ENCODE data around the gene MBTD1. TPM values are rescaled to one million over a fixed set of nuclear protein-coding genes. Genes with fewer than 3 reads are reported as not detected.
"Not testable (repeated sequence)": the region's sequence is repeated elsewhere in the genome, so short reads cannot be mapped to it uniquely, and the experiment has no call there.

The MBTD1 gene
- total RNA-seq, 1 experiment from 2014 or later, result 20.4 TPM

DNA sequence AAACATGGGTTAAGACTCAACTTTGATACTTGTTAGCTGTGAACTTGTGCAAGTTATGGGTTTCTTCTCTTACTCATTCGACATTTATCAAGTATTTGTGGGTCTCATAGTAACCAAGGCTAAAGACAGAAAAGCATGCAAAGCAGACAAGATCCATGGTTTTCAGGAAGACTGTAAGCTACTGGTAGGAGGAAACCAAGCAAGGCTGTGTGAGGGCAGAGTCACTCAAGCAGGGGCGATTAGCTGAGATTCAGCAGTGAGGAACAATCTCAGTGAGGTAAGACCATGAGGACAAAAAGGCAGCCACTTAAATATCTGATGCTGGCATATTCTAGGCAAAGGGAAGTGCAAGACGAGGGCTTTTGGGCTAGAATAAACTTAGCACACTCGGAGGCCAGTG lies 29.5 kb downstream of the MBTD1 start:
- intact Hi-C loops (cut with micrococcal nuclease; ENCODE audit: unreplicated experiment), result no loop called here
- H4K20me1 ChIP-seq (ENCODE audit: insufficient read depth), result peaks cover 55% of the 10 kb centered on the region
- DNase-seq, result no peak
- H3K9me2 ChIP-seq (ENCODE audit: insufficient read depth), result no peaks in the 10 kb centered on the region
- H3K4me2 ChIP-seq, result no peak overlapping the region
- no peak overlapping the region for H3K27ac ChIP-seq
- H3K79me2 ChIP-seq (ENCODE audit: low read depth), result peaks cover 87% of the 10 kb centered on the region
- BruUV-seq (replicated peaks), result no TSS peak
- H2AFZ ChIP-seq, result no peak overlapping the region
- no peaks in the 10 kb centered on the region for H3K9me3 ChIP-seq (ENCODE audit: insufficient read depth, low read depth)
- H3F3A ChIP-seq (ENCODE audit: insufficient read depth, low read depth), result peaks cover 6% of the 10 kb centered on the region; the same call in 1 of the 2 replicates
- CTCF ChIA-PET, result no interaction called here
- H3K4me3 ChIP-seq, result no peak overlapping the region
- H3K4me1 ChIP-seq (replicated peaks; ENCODE audit: insufficient read depth), result no peaks in the 10 kb centered on the region
- TF ChIP-seq EZH2 (IDR thresholded peaks at IDR 0.05; ENCODE audit: low read depth), result no peak
- TF ChIP-seq, protein P1, sequence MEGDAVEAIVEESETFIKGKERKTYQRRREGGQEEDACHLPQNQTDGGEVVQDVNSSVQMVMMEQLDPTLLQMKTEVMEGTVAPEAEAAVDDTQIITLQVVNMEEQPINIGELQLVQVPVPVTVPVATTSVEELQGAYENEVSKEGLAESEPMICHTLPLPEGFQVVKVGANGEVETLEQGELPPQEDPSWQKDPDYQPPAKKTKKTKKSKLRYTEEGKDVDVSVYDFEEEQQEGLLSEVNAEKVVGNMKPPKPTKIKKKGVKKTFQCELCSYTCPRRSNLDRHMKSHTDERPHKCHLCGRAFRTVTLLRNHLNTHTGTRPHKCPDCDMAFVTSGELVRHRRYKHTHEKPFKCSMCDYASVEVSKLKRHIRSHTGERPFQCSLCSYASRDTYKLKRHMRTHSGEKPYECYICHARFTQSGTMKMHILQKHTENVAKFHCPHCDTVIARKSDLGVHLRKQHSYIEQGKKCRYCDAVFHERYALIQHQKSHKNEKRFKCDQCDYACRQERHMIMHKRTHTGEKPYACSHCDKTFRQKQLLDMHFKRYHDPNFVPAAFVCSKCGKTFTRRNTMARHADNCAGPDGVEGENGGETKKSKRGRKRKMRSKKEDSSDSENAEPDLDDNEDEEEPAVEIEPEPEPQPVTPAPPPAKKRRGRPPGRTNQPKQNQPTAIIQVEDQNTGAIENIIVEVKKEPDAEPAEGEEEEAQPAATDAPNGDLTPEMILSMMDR (conservative IDR thresholded peaks at IDR 0.05), result no peak
- H3K36me3 ChIP-seq (ENCODE audit: low read depth), result no peaks in the 10 kb centered on the region; the same call in 1 of the 2 replicates
- POLR2A ChIA-PET (ENCODE audit: unreplicated experiment), result no interaction called here
- no peaks in the 10 kb centered on the region for H3K27me3 ChIP-seq (ENCODE audit: insufficient read depth, low read depth)

DNA sequence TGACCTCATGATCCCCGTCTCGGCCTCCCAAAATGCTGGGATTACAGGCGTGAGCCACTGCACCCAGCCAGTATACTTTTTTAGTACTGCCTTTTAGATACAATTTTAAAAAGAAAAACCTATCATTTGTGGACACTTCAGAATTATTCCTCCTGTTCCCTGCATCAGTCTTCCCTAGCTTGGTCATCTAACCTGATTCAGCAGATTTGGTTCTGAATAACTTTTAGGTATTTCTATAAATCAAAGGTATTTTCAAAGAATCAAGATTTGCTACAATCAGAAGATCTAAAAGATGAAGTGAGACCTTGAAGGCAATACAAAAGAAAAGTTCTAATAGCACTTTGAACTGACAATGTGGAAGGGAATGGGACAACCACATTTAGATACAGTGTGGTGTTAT lies 30.0 kb downstream of the MBTD1 start:
- H3K9me3 ChIP-seq (ENCODE audit: insufficient read depth, low read depth), result no peaks in the 10 kb centered on the region
- H3F3A ChIP-seq (ENCODE audit: insufficient read depth, low read depth), result peaks cover 7% of the 10 kb centered on the region
- no peaks in the 10 kb centered on the region for H3K4me1 ChIP-seq (replicated peaks; ENCODE audit: insufficient read depth)
- no peaks in the 10 kb centered on the region for H3K27me3 ChIP-seq (ENCODE audit: insufficient read depth, low read depth)
- no peak overlapping the region for H3K27ac ChIP-seq
- intact Hi-C loops (cut with micrococcal nuclease; ENCODE audit: unreplicated experiment), result no loop called here
- H3K4me3 ChIP-seq, result no peak overlapping the region
- H3K4me2 ChIP-seq, result no peak overlapping the region
- no peak for DNase-seq
- peaks cover 56% of the 10 kb centered on the region for H4K20me1 ChIP-seq (ENCODE audit: insufficient read depth)
- peaks cover 1% of the 10 kb centered on the region; the same call in 1 of the 2 replicates for H3K36me3 ChIP-seq (ENCODE audit: low read depth)
- ChIA-PET CTCF (no interaction called here), POLR2A (ENCODE audit: unreplicated experiment) (no interaction called here)
- BruUV-seq (replicated peaks), result no TSS peak
- H3K9me2 ChIP-seq (ENCODE audit: insufficient read depth), result no peaks in the 10 kb centered on the region
- H3K79me2 ChIP-seq (ENCODE audit: low read depth), result peaks cover 85% of the 10 kb centered on the region
- TF ChIP-seq, protein P1 (conservative IDR thresholded peaks at IDR 0.05), result no peak
- no peak for TF ChIP-seq EZH2 (IDR thresholded peaks at IDR 0.05; ENCODE audit: low read depth)
- H2AFZ ChIP-seq, result no peak overlapping the region

DNA sequence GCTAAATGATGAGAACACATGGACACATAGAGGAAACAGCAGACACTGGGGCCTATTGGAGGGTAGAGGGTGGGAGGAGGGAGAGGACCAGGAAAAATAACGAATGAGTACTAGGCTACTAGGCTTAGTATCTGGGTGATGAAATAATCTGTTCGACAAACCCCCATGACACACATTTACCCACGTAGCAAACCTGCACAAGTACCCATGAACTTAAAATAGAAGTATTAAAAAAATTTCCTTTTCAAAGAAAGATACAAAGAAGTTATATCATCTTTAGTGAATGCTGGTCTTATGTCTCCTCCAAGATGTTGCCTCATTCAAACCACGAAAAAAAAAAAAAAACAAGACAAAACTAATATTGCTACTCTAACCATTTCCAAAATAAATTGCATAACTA lies 31.7 kb downstream of the MBTD1 start:
- Histone ChIP-seq H3K27me3 (ENCODE audit: insufficient read depth, low read depth) (no peaks in the 10 kb centered on the region), H3K4me2 (no peak overlapping the region), H4K20me1 (ENCODE audit: insufficient read depth) (peaks cover 46% of the 10 kb centered on the region), H3K9me2 (ENCODE audit: insufficient read depth) (no peaks in the 10 kb centered on the region), H3K79me2 (ENCODE audit: low read depth) (peaks cover 76% of the 10 kb centered on the region), H3K36me3 (ENCODE audit: low read depth) (peaks cover 10% of the 10 kb centered on the region; the same call in 1 of the 2 replicates), H3K27ac (no peak overlapping the region), H3K4me1 (replicated peaks; ENCODE audit: insufficient read depth) (no peaks in the 10 kb centered on the region), H3K9me3 (ENCODE audit: insufficient read depth, low read depth) (no peaks in the 10 kb centered on the region), H3F3A (ENCODE audit: insufficient read depth, low read depth) (peaks cover 14% of the 10 kb centered on the region), H2AFZ (no peak overlapping the region), H3K4me3 (no peak overlapping the region)
- intact Hi-C loops (cut with micrococcal nuclease; ENCODE audit: unreplicated experiment), result no loop called here
- no peak for TF ChIP-seq EZH2 (IDR thresholded peaks at IDR 0.05; ENCODE audit: low read depth)
- no peak for DNase-seq
- CTCF ChIA-PET, result no interaction called here
- POLR2A ChIA-PET (ENCODE audit: unreplicated experiment), result no interaction called here
- BruUV-seq (replicated peaks), result no TSS peak

DNA sequence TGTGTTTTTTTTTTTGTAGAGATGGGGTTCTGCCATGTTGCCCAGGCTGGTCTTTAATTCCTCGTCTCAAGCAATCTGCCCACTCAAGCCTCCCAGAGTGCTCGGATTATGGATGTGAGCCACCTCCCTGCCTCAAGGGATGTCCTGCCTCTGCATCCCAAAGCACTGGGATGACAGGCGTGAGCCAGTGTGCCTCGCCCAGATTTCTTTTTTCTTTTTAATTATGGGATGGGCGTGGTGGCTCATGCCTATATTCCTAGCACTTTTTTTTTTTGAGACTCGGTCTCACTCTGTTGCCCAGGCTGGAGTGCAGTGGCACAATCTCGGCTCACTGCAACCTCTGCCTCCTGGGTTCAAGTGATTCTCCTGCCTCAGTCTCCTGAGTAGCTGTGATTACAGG lies 34.3 kb downstream of the MBTD1 start:
- CTCF ChIA-PET, result not testable (repeated sequence)

More for the DNA sequence above, 34.3 kb downstream of the MBTD1 start:
- H3K4me3 ChIP-seq; DNase-seq; BruUV-seq (replicated peaks); POLR2A ChIA-PET (ENCODE audit: unreplicated experiment); H3K4me1 ChIP-seq (replicated peaks; ENCODE audit: insufficient read depth); H2AFZ ChIP-seq; H3K4me2 ChIP-seq; H3K9me3 ChIP-seq (ENCODE audit: insufficient read depth, low read depth); H3K27me3 ChIP-seq (ENCODE audit: insufficient read depth, low read depth); H3K9me2 ChIP-seq (ENCODE audit: insufficient read depth); H3K27ac ChIP-seq; intact Hi-C loops (cut with micrococcal nuclease; ENCODE audit: unreplicated experiment): not testable (repeated sequence)
- peaks cover 36% of the 10 kb centered on the region for H4K20me1 ChIP-seq (ENCODE audit: insufficient read depth)
- H3K36me3 ChIP-seq (ENCODE audit: low read depth), result peaks cover 19% of the 10 kb centered on the region; the same call in 1 of the 2 replicates
- H3F3A ChIP-seq (ENCODE audit: insufficient read depth, low read depth), result peaks cover 20% of the 10 kb centered on the region
- peaks cover 50% of the 10 kb centered on the region for H3K79me2 ChIP-seq (ENCODE audit: low read depth)
